Muscle layer of colon (tissue), 2 donors: ENCODE results near the gene SCUBE2.
"Not testable (repeated sequence)": the region's sequence is repeated elsewhere in the genome, so short reads cannot be mapped to it uniquely, and the experiment has no call there.

Experiments used
- H3K27ac ChIP-seq: one replicate; pipeline ENCODE4 v1.7.0; 2013; ENCODE audit warnings: low read depth, mild to moderate bottlenecking, low read length, moderate library complexity
- H3K27me3 ChIP-seq, 2 donors: one replicate each; pipeline ENCODE4 v1.7.0; 2013; ENCODE audit warnings: low read length in 2 of 2, mild to moderate bottlenecking in 2 of 2; ENCODE audit not compliant: insufficient read depth in 2 of 2, control insufficient read depth in 1 of 2
- H3K36me3 ChIP-seq: one replicate; pipeline ENCODE4 v1.7.0; 2013; ENCODE audit warnings: mild to moderate bottlenecking, low read length; ENCODE audit not compliant: insufficient read depth
- H3K4me1 ChIP-seq: one replicate; pipeline ENCODE4 v1.7.0; 2013; ENCODE audit warnings: mild to moderate bottlenecking, low read length; ENCODE audit not compliant: insufficient read depth
- H3K4me3 ChIP-seq, 2 donors: one replicate each; pipeline ENCODE4 v1.7.0; 2013; ENCODE audit warnings: low read length in 2 of 2, low read depth in 1 of 2, mild to moderate bottlenecking in 1 of 2, moderate library complexity in 1 of 2
- H3K9ac ChIP-seq: one replicate; pipeline ENCODE4 v1.7.0; 2013; ENCODE audit warnings: low read length
- H3K9me3 ChIP-seq: one replicate; pipeline ENCODE4 v1.7.0; 2013; ENCODE audit warnings: mild to moderate bottlenecking, low read length
- donor health status: abdominal sarcoma.
- donor health status: Adenocarcinoma of cecum.

SCUBE2 gene

GRCh38 chr11:8997451-8997850 lies 93.9 kb downstream of the SCUBE2 start:
- Histone ChIP-seq H3K36me3 (no peaks in the 10 kb centered on the region), H3K4me3 (no peak overlapping the region), H3K9me3 (no peaks in the 10 kb centered on the region), H3K9ac (no peak overlapping the region), H3K4me1 (no peaks in the 10 kb centered on the region), H3K27me3 (peaks cover 3 to 8% of the 10 kb centered on the region in 2 donors), H3K27ac (no peak overlapping the region)

GRCh38 chr11:8989453-8989852 lies 101.9 kb downstream of the SCUBE2 start:
- H3K27me3 ChIP-seq, result no peaks in the 10 kb centered on the region
- no peak overlapping the region for H3K9ac ChIP-seq
- no peaks in the 10 kb centered on the region for H3K9me3 ChIP-seq
- H3K36me3 ChIP-seq, result no peaks in the 10 kb centered on the region
- no peak overlapping the region for H3K27ac ChIP-seq
- no peak overlapping the region for H3K4me3 ChIP-seq
- no peaks in the 10 kb centered on the region for H3K4me1 ChIP-seq

DNA sequence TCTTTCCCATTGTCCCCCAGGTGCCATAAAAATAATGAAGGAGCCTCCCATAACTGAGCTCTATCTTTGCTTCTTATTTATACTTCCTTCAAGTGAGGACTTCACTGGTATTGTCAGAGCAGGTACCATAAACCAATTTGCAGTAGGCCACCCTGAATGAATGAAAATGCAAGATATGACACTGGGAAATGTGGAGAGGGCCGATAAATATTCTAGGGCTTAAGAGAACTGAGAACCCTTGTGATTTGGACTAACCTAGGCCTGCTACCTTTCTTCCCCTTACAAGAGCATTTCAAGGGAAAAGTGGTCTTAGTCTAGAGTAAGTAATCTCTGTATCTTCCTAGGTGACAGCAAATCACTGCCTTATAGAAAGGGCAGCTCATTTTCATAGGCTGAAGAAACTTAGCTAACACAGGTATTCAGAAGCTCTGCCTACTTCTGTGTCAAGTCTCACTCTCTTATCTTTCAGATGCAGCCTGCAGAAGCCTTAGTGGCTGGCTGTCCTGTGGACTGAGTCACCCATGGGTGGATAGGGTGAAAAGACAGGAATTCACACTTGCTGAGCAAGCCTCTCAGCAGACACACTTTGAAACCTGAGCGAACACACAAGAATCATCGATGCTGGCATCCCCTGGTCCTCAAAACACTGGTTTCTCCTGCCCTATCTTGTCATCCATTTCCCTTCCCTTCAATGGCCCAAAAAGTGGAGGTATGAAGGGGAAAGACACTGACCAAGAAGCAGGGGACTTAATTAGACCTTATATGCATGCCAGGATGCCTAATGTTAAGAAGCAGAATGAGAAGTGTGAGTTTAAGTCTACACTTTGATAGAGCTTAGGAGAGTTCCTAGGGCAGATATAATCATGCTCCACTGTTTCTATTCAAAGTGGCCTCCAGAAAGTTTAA lies 102.8 kb downstream of the SCUBE2 start:
- Histone ChIP-seq H3K4me3 (no peak overlapping the region), H3K4me1 (no peaks in the 10 kb centered on the region), H3K27me3 (no peaks in the 10 kb centered on the region), H3K9me3 (no peaks in the 10 kb centered on the region), H3K9ac (no peak overlapping the region), H3K27ac (no peak overlapping the region), H3K36me3 (no peaks in the 10 kb centered on the region)

DNA sequence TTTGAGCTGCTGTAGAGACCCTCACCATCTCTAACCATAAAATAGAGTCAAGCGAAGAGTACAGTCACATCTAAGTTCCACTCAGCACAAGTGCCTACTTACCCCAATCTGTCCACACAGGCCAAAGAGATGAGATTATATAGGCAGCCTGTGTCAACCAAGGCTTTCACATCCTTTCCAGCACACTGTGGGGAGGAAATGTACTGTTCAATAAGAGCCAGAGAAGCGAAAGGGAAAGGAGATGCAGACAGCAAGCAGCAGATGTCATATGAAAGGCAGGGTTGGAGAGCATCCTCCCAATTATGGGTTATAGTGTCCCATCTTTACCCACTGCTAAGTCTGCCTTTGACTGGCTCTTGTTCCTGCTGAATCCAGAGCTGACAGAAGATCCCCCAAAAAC lies 104.0 kb downstream of the SCUBE2 start:
- Histone ChIP-seq H3K27ac (no peak overlapping the region), H3K4me1 (no peaks in the 10 kb centered on the region), H3K27me3 (no peaks in the 10 kb centered on the region), H3K4me3 (no peak overlapping the region), H3K9me3 (no peaks in the 10 kb centered on the region), H3K9ac (no peak overlapping the region), H3K36me3 (no peaks in the 10 kb centered on the region)

GRCh38 chr11:8986772-8987171 lies 104.6 kb downstream of the SCUBE2 start:
- H3K27ac ChIP-seq, H3K27me3 ChIP-seq, H3K9me3 ChIP-seq, H3K36me3 ChIP-seq, H3K4me1 ChIP-seq, H3K4me3 ChIP-seq, H3K9ac ChIP-seq: not testable (repeated sequence)

DNA sequence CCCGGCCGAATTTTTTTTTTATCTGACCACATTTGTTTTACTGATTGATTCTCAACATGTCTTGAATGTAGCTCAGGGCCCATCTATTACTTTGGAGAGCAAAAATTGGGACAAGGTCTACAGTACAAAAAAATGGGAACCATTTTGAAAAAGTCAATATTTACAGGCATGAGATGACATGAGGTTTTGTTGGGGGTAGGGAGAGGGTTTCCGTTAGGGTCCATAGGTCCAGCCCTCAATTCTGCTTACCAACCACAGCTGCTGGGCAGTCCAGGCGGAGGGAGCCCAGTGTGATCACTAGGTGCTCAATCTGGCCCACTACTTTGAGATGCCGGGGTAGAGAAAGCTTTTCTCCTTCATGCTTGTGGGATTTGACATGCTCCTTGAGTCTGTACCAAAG lies 105.9 kb downstream of the SCUBE2 start:
- H3K9me3 ChIP-seq, result no peaks in the 10 kb centered on the region
- H3K36me3 ChIP-seq, result no peaks in the 10 kb centered on the region
- no peaks in the 10 kb centered on the region for H3K4me1 ChIP-seq
- no peak overlapping the region for H3K27ac ChIP-seq
- no peaks in the 10 kb centered on the region for H3K27me3 ChIP-seq
- no peak overlapping the region for H3K4me3 ChIP-seq
- no peak overlapping the region for H3K9ac ChIP-seq

DNA sequence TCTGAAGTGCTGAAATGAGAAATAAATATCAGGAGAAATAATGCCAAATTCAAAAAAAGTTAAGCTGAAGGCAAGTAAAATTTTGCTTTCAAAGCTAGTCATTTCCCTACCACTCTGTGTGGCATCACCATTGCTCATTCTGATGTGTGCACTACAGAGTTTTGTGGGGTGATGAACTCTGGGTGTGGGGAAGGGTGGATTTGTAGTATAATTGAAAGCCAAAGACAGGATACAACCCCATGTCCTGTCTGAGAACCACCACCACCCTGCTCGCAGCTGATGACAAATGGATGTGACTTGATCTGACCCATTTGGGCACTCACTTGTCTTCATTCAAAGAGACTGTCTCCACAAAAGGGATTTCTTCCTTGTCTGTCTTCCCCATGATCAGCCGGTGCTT lies 107.8 kb downstream of the SCUBE2 start:
- Histone ChIP-seq H3K9ac (no peak overlapping the region), H3K4me3 (no peak overlapping the region), H3K27ac (no peak overlapping the region), H3K4me1 (no peaks in the 10 kb centered on the region), H3K9me3 (no peaks in the 10 kb centered on the region), H3K27me3 (no peaks in the 10 kb centered on the region), H3K36me3 (no peaks in the 10 kb centered on the region)

DNA sequence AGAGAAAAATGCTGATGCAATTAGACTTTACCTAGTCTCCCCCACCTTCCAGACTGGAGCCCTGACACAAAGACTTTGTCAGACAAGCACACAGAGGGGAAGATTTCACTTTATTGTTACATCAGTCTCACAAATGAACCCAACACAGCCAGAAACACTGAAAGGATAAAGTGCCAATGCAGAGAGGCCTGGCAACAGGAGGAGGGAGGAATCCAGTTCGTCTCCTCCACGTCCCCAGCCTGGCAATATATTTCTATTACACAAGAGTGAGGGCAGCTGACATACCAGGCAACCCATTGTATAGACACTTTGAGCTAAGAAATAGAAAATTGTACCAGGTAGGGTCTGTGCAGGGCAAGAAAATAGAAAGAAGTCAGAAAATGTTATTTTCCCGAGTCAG lies 110.9 kb downstream of the SCUBE2 start:
- no peaks in the 10 kb centered on the region for H3K4me1 ChIP-seq
- no peaks in the 10 kb centered on the region for H3K9me3 ChIP-seq
- H3K4me3 ChIP-seq, result no peak overlapping the region
- H3K27ac ChIP-seq, result no peak overlapping the region
- no peaks in the 10 kb centered on the region for H3K36me3 ChIP-seq
- H3K27me3 ChIP-seq, result no peaks in the 10 kb centered on the region
- H3K9ac ChIP-seq, result no peak overlapping the region

GRCh38 chr11:8979365-8979764 lies 112.0 kb downstream of the SCUBE2 start:
- not testable (repeated sequence) for H3K9ac ChIP-seq, H3K36me3 ChIP-seq, H3K27ac ChIP-seq, H3K4me1 ChIP-seq, H3K4me3 ChIP-seq, H3K27me3 ChIP-seq, H3K9me3 ChIP-seq

GRCh38 chr11:8973121-8973520 lies 118.3 kb downstream of the SCUBE2 start:
- Histone ChIP-seq H3K27ac (no peak overlapping the region), H3K27me3 (no peaks in the 10 kb centered on the region), H3K9me3 (no peaks in the 10 kb centered on the region), H3K4me3 (no peak overlapping the region), H3K4me1 (no peaks in the 10 kb centered on the region), H3K36me3 (no peaks in the 10 kb centered on the region), H3K9ac (no peak overlapping the region)

- H3K27ac ChIP-seq, result no peak overlapping the region
- no peak overlapping the region for H3K9ac ChIP-seq
- H3K27me3 ChIP-seq, result no peaks in the 10 kb centered on the region
- no peaks in the 10 kb centered on the region for H3K36me3 ChIP-seq
- no peaks in the 10 kb centered on the region for H3K4me1 ChIP-seq
- H3K4me3 ChIP-seq, result no peak overlapping the region
- no peaks in the 10 kb centered on the region for H3K9me3 ChIP-seq
These were observed 119.5 kb downstream of the SCUBE2 start for GRCh38 chr11:8971924-8972316.
